ENCODE data around the gene EHMT1.

DNA sequence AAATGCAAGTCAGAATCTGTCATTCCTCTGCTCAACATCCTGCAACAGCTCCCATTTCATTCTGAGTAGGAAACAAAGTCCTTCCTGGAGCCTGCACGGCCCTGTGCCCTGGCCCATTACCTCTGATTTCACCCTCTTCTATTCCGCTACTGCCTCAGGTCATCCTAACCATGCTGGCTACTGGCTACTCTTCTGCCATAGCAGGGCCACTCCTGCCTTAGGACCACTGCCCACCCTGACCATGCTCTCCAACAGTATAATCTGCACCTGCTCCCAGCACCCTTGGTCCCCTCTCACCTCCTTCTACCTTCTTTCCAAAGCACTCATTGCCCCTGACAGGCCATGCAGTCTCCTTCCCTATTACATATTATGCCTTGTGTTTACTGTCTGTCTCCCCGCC lies 48.2 kb upstream of the EHMT1 start:
- no peak for TF ChIP-seq POLR2AphosphoS5 (IDR thresholded peaks at IDR 0.05; ENCODE audit: low read depth, low read length)
- TF ChIP-seq, protein P1, sequence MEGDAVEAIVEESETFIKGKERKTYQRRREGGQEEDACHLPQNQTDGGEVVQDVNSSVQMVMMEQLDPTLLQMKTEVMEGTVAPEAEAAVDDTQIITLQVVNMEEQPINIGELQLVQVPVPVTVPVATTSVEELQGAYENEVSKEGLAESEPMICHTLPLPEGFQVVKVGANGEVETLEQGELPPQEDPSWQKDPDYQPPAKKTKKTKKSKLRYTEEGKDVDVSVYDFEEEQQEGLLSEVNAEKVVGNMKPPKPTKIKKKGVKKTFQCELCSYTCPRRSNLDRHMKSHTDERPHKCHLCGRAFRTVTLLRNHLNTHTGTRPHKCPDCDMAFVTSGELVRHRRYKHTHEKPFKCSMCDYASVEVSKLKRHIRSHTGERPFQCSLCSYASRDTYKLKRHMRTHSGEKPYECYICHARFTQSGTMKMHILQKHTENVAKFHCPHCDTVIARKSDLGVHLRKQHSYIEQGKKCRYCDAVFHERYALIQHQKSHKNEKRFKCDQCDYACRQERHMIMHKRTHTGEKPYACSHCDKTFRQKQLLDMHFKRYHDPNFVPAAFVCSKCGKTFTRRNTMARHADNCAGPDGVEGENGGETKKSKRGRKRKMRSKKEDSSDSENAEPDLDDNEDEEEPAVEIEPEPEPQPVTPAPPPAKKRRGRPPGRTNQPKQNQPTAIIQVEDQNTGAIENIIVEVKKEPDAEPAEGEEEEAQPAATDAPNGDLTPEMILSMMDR (IDR thresholded peaks at IDR 0.05) = no peak
